WTC11 (cell line): ENCODE data around the gene SLC2A9. TPM values are rescaled to one million over a fixed set of nuclear protein-coding genes. Genes with fewer than 3 reads are reported as not detected.

Experiments
- ATAC-seq: fragments of 200-7000 bp; cut with Tn5 transposase; 2 replicates; pipeline ENCODE4 v1.10.0; 2021; ENCODE audit warnings: mild to moderate bottlenecking, moderate library complexity
- CTCF ChIA-PET: fragments of 300-600 bp; sonication (Branson Sonifier 250); formaldehyde crosslinking; loops from one replicate; lab custom pipeline; 2021; ENCODE audit warnings: antibody characterized with exemption; lab: Charles Lee
- POLR2A ChIA-PET: fragments of 350-600 bp; sonication (Branson Sonifier 250); formaldehyde crosslinking; loops from one replicate; lab custom pipeline; 2021; ENCODE audit warnings: antibody characterized with exemption; lab: Charles Lee
- DNase-seq: peaks from one replicate; pipeline ENCODE4 v3.0.0; 2021; ENCODE audit warnings: low spot score
- H3K27ac Mint-ChIP-seq: 2 replicates; pipeline ENCODE4 v1.8.0; 2021; ENCODE audit warnings: mixed read lengths
- H3K27me3 Mint-ChIP-seq: 2 replicates; pipeline ENCODE4 v1.8.0; 2021; ENCODE audit warnings: low read depth, mild to moderate bottlenecking, moderate library complexity, mixed read lengths
- H3K36me3 Mint-ChIP-seq: 2 replicates; pipeline ENCODE4 v1.8.0; 2021; ENCODE audit warnings: mixed read lengths
- H3K4me1 Mint-ChIP-seq: 2 replicates; pipeline ENCODE4 v1.8.0; 2022; ENCODE audit warnings: mixed read lengths
- H3K4me3 Mint-ChIP-seq: 2 replicates; pipeline ENCODE4 v1.8.0; 2021; ENCODE audit warnings: mild to moderate bottlenecking, moderate library complexity, mixed read lengths
- H3K9me3 Mint-ChIP-seq: 2 replicates; pipeline ENCODE4 v1.8.0; 2021; ENCODE audit warnings: mixed read lengths
- CTCF ChIP-seq: fragments of 200-600 bp; IDR thresholded peaks from 2 replicates; pipeline ENCODE4 v1.8.0; 2022; ENCODE audit warnings: antibody characterized with exemption
- ESRRA ChIP-seq: sonication (generic); formaldehyde crosslinking; IDR thresholded peaks from 2 replicates; pipeline ENCODE4 v1.8.1; 2022; ENCODE audit warnings: mild to moderate bottlenecking, missing genetic modification reagents, borderline replicate concordance
- FOXP1 ChIP-seq: sonication (generic); formaldehyde crosslinking; IDR thresholded peaks from 2 replicates; pipeline ENCODE4 v1.8.0; 2022; ENCODE audit warnings: missing genetic modification reagents, mild to moderate bottlenecking, moderate library complexity, borderline replicate concordance
- NR3C1 ChIP-seq: sonication (generic); formaldehyde crosslinking; conservative IDR thresholded peaks from 2 replicates; pipeline ENCODE4 v1.8.1; 2023; ENCODE audit warnings: low read depth, mild to moderate bottlenecking, missing genetic modification reagents
- OVOL2 ChIP-seq: fragments of 250-450 bp; sonication (Bioruptor Pico); IDR thresholded peaks from 2 replicates; pipeline ENCODE4 v1.9.0; 2021; ENCODE audit warnings: mild to moderate bottlenecking, borderline replicate concordance
- PRRX2 ChIP-seq: fragments of 250-450 bp; sonication (Bioruptor Pico); IDR thresholded peaks from 2 replicates; pipeline ENCODE4 v1.8.0; 2021; ENCODE audit warnings: mild to moderate bottlenecking
- SP1 ChIP-seq: sonication (generic); formaldehyde crosslinking; conservative IDR thresholded peaks from 2 replicates; pipeline ENCODE4 v1.8.1; 2022; ENCODE audit warnings: missing genetic modification reagents
- TCF7 ChIP-seq: sonication (generic); formaldehyde crosslinking; IDR thresholded peaks from 2 replicates; pipeline ENCODE4 v1.8.0; 2022; ENCODE audit warnings: mild to moderate bottlenecking, low read depth, missing genetic modification reagents, moderate library complexity
- ZNF396 ChIP-seq: fragments of 250-450 bp; sonication (Bioruptor Pico); IDR thresholded peaks from 2 replicates; pipeline ENCODE4 v1.8.0; 2021; ENCODE audit warnings: mild to moderate bottlenecking, moderate library complexity, borderline replicate concordance
- ZNF416 ChIP-seq: fragments of 250-450 bp; sonication (Bioruptor Pico); IDR thresholded peaks from 2 replicates; pipeline ENCODE4 v1.9.0; 2021; ENCODE audit warnings: mild to moderate bottlenecking, inconsistent platforms
- ZSCAN18 ChIP-seq: fragments of 250-450 bp; sonication (Bioruptor Pico); IDR thresholded peaks from 2 replicates; pipeline ENCODE4 v2.1.2; 2022; ENCODE audit warnings: mild to moderate bottlenecking, moderate library complexity
- total RNA-seq: library from RNA; stranded (reverse); gene quantifications from 3 replicates; pipeline ENCODE4 v1.2.3, GENCODE V29; 2021
- TF ChIP-seq, protein P1 (sequence below): sonication (generic); formaldehyde crosslinking; IDR thresholded peaks from 2 replicates; pipeline ENCODE4 v1.8.1; 2023; ENCODE audit warnings: mild to moderate bottlenecking, missing genetic modification reagents, moderate library complexity
- TF ChIP-seq, protein P2 (sequence below): fragments of 250-450 bp; sonication (Bioruptor Pico); conservative IDR thresholded peaks from 2 replicates; pipeline ENCODE4 v1.9.0; 2021; ENCODE audit warnings: mild to moderate bottlenecking

The SLC2A9 gene
- total RNA-seq, 1 experiment from 2014 or later = not detected

DNA sequence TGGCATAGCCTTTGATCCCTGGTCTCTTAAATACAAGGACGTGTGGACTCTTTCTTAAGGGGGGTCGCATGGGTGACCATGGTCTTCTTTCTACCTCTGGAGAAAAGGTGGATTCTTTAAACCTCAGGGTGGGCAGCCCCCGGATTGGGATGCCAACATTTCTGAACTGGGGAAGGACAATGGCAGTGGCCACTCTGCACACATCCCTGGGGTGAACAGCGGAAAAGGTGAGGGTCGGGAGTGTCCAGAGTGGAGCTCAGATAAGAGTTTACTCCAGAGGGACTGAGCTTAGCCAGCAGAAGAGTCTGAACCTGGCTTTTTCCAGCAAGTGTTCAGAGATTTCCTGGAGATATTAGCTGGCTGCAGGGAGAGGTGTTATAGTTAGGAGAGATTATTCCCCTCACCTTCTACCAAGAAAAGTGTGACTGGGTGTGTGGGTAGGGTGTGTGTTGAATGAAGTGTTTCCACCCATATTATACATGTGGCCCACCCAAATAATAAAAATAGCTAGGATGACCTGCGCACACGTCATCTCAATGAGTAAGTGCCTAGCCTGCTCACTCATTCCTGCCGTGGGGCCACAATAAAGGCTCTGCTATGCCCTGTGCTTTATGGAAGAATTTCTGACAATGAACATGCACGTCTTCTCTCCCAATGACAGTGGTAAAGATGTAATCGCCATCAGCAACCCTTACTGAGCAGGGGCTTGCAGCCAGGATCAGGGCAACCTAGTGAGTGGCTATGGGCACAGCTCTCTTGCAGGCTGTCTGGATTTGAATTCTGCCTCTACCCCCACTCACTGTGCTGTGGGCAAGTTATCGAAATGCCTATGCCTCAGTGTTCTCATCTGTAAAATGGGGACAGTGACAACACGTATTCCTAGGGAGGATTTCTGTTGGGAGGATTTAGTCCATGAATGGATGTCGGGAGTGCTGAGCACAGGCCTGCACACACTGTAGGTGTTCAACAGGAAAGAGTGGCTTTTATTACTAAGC, 76.6 kb downstream of the SLC2A9 start (continued):
- TF ChIP-seq PRRX2 (CRISPR knock-in tag) = no peak
- no peak for TF ChIP-seq TCF7 (CRISPR knock-in tag)

DNA sequence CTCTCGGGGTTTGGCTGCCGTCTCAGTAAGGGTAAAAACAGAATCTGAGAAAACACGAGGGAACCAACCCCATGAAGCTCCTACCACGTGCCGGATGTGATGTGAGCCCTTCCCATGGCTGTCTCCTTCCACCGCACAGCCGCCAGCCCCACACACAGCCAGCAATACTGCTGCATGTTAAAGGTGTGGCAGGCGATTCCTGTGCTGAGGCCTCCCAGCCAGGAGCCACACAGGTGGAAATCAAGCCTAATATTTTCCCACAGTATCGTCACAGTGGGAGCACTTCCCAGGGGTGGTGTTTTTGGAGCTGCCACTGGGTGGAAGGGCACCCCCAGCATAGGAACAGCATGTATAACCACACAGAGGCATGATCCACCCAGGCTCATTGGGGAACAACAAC, 77.5 kb downstream of the SLC2A9 start:
- TF ChIP-seq PRRX2 (CRISPR knock-in tag) (no peak), NR3C1 (no peak), ZNF396 (CRISPR knock-in tag) (no peak), SP1 (no peak), FOXP1 (CRISPR knock-in tag) (no peak)
- TF ChIP-seq, protein P1, sequence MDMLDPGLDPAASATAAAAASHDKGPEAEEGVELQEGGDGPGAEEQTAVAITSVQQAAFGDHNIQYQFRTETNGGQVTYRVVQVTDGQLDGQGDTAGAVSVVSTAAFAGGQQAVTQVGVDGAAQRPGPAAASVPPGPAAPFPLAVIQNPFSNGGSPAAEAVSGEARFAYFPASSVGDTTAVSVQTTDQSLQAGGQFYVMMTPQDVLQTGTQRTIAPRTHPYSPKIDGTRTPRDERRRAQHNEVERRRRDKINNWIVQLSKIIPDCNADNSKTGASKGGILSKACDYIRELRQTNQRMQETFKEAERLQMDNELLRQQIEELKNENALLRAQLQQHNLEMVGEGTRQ (CRISPR knock-in tag) = no peak
- Mint-ChIP-seq H3K4me3 (no peak overlapping the region), H3K27ac (no peak overlapping the region), H3K4me1 (peaks cover 23% of the 10 kb centered on the region), H3K27me3 (no peaks in the 10 kb centered on the region; the same call in 1 of the 2 replicates), H3K36me3 (no peaks in the 10 kb centered on the region), H3K9me3 (no peaks in the 10 kb centered on the region)
- ATAC-seq (no peak), DNase-seq (no peak)
- CTCF ChIA-PET = interaction anchor here (0.7 kb wide), 1 partner anchor 35 kb away, joined by 4 read pairs; no protein-coding TSS in a partner anchor
- POLR2A ChIA-PET = no interaction called here

- POLR2A ChIA-PET = no interaction called here
- Mint-ChIP-seq H3K27ac (no peak overlapping the region), H3K4me1 (peaks cover 28% of the 10 kb centered on the region), H3K4me3 (no peak overlapping the region), H3K36me3 (no peaks in the 10 kb centered on the region), H3K27me3 (no peaks in the 10 kb centered on the region; the same call in 1 of the 2 replicates), H3K9me3 (no peaks in the 10 kb centered on the region)
- ATAC-seq (no peak), DNase-seq (no peak)
- TF ChIP-seq, protein P2, sequence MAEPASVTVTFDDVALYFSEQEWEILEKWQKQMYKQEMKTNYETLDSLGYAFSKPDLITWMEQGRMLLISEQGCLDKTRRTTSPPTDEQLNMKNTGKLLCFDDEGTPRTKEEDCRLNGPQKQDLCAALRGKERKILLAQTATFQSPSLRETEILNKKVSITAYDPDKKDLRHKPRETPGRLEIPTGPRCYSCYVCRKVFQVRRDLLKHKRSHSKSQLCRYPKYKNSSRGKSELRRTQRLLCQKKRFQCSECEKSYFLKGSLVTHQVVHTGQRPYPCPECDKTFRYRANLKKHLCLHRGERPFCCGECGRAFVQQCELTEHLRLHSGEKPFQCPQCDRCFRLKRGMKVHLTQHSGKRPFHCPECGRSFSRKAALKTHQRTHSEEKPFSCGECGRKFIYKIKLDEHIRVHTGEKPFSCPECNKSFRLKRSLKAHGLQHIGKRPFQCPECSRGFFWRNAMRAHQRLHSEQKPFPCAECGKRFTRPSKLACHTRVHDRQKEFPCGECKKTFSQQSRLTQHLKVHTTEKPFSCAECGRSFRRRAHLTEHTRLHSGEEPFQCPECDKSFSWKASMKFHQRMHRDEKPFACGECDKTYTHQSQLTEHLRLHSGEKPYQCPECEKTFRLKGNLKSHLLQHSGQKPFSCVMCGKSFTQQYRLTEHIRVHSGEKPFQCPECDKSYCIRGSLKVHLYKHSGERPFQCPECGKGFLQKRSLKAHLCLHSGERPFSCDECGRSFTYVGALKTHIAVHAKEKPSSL (CRISPR knock-in tag) = no peak
- TF ChIP-seq CTCF (no peak), ZNF416 (no peak), OVOL2 (CRISPR knock-in tag) (no peak), ESRRA (no peak), ZSCAN18 (no peak)
- CTCF ChIA-PET = interaction anchor here (0.7 kb wide), 1 partner anchor 36 kb away, joined by 4 read pairs; no protein-coding TSS in a partner anchor
Measured at GRCh38 chr4:9942921-9943600, 78.2 kb downstream of the SLC2A9 start.
